Thyroid gland (tissue), 4 donors: ENCODE results near the gene CCT8L2.
"Not testable (repeated sequence)": the region's sequence is repeated elsewhere in the genome, so short reads cannot be mapped to it uniquely, and the experiment has no call there.

Experiments
- CTCF ChIP-seq, 6 experiments: fragments of 200-600 bp in 3 of 6; fragments of 450-650 bp in 3 of 6; sonication (generic) in 3 of 6; IDR thresholded peaks; one replicate each; pipeline ENCODE4 v1.5.1; 2016 to 2019; ENCODE audit warnings: antibody characterized with exemption in 6 of 6, mild to moderate bottlenecking in 2 of 6, inconsistent platforms in 1 of 6, moderate library complexity in 1 of 6
- POLR2A ChIP-seq, 2 donors: fragments of 450-650 bp; IDR thresholded peaks; one replicate each; pipeline ENCODE4 v1.6.1; 2017; ENCODE audit warnings: antibody characterized with exemption in 2 of 2, mild to moderate bottlenecking in 2 of 2, moderate library complexity in 1 of 2

GRCh38 chr22:16560651-16561050, 32.0 kb downstream of the CCT8L2 start:
- not testable (repeated sequence) for TF ChIP-seq CTCF, POLR2A (IDR thresholded peaks at IDR 0.05)
